Glutamatergic neuron (in vitro differentiated cells): ENCODE data around the gene UAP1. TPM values are rescaled to one million over a fixed set of nuclear protein-coding genes. Genes with fewer than 3 reads are reported as not detected.
"Not testable (repeated sequence)": the region's sequence is repeated elsewhere in the genome, so short reads cannot be mapped to it uniquely, and the experiment has no call there.

ENCODE experiments used
- DNase-seq: peaks from one replicate; pipeline ENCODE4 v3.0.0; 2022
- H3K27ac Mint-ChIP-seq: one replicate; pipeline ENCODE4 v1.8.0; 2020; ENCODE audit warnings: mild to moderate bottlenecking, mixed read lengths, inconsistent platforms; ENCODE audit not compliant: unreplicated experiment
- H3K27me3 Mint-ChIP-seq: one replicate; pipeline ENCODE4 v1.8.0; 2020; ENCODE audit warnings: mild to moderate bottlenecking, moderate library complexity, mixed read lengths, inconsistent platforms; ENCODE audit not compliant: unreplicated experiment
- H3K36me3 Mint-ChIP-seq: one replicate; pipeline ENCODE4 v1.8.0; 2020; ENCODE audit warnings: mild to moderate bottlenecking, mixed read lengths, inconsistent platforms; ENCODE audit not compliant: unreplicated experiment
- H3K4me1 Mint-ChIP-seq: one replicate; pipeline ENCODE4 v1.8.0; 2020; ENCODE audit warnings: mild to moderate bottlenecking, low read depth, mixed read lengths, inconsistent platforms; ENCODE audit not compliant: unreplicated experiment
- H3K4me3 Mint-ChIP-seq: one replicate; pipeline ENCODE4 v1.8.0; 2020; ENCODE audit warnings: mild to moderate bottlenecking, mixed read lengths, inconsistent platforms; ENCODE audit not compliant: unreplicated experiment
- H3K9me3 Mint-ChIP-seq: one replicate; pipeline ENCODE4 v1.8.0; 2020; ENCODE audit warnings: mild to moderate bottlenecking, moderate library complexity, mixed read lengths, inconsistent platforms; ENCODE audit not compliant: unreplicated experiment
- total RNA-seq: library from RNA; stranded (reverse); fragmentation: NEBNext Ultra II Directional; extraction: Animal tissue kit (Norgen Biotek cat#: 25700); gene quantifications from one replicate; pipeline ENCODE4 v1.2.1, GENCODE V29; 2021; ENCODE audit not compliant: unreplicated experiment
- TF ChIP-seq, protein P1 (sequence below): fragments of 200-600 bp; sonication (generic); IDR thresholded peaks from one replicate; pipeline ENCODE4 v1.5.0; 2021; ENCODE audit not compliant: partially characterized antibody, unreplicated experiment

UAP1 gene
- total RNA-seq, 1 donor from 2014 or later, result 34.1 TPM

DNA sequence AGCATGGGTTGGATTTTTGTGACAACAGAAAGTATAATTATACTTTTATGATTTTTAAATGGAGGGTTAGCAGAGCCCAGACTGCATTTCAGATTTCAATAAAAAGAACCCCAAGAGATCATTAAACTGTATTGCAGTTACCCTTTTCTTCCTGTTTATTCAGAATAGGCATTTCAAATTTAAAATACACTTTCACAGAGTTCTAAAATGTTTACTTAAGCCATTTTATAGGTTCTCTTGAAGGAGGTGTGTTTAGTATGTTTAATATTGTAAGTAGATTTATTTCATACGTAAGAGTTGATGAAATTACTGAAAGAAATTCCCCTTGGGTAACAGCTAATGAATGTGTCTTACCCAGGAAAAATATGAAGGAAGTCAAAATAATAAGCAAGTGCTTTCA, 17.4 kb downstream of the UAP1 start:
- Mint-ChIP-seq H3K9me3 (no peaks in the 10 kb centered on the region), H3K4me1 (peaks cover 7% of the 10 kb centered on the region), H3K4me3 (no peak overlapping the region), H3K27me3 (no peaks in the 10 kb centered on the region), H3K27ac (no peak overlapping the region), H3K36me3 (no peaks in the 10 kb centered on the region)
- TF ChIP-seq, protein P1, sequence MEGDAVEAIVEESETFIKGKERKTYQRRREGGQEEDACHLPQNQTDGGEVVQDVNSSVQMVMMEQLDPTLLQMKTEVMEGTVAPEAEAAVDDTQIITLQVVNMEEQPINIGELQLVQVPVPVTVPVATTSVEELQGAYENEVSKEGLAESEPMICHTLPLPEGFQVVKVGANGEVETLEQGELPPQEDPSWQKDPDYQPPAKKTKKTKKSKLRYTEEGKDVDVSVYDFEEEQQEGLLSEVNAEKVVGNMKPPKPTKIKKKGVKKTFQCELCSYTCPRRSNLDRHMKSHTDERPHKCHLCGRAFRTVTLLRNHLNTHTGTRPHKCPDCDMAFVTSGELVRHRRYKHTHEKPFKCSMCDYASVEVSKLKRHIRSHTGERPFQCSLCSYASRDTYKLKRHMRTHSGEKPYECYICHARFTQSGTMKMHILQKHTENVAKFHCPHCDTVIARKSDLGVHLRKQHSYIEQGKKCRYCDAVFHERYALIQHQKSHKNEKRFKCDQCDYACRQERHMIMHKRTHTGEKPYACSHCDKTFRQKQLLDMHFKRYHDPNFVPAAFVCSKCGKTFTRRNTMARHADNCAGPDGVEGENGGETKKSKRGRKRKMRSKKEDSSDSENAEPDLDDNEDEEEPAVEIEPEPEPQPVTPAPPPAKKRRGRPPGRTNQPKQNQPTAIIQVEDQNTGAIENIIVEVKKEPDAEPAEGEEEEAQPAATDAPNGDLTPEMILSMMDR, result no peak
- DNase-seq, result no peak

DNA sequence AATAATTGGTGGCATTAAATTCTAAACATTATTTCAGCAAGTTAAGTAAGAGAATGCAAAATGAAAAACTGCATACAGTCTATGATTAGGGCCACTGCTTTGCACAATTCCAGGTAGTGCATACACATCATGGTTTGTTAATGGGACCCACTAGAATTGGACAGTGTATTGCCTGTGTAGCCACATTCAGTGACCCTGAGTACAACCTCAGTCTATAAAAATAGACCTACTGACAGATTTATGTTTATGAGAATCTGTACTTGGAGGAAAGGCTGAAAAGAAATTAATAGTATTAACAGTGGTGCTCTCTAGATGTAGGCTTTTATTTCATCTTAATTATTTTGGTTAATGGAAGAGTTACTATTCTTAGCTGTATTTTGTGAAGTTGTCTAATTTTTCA, 18.8 kb downstream of the UAP1 start:
- TF ChIP-seq, protein P1, result no peak
- H3K27ac Mint-ChIP-seq, result no peak overlapping the region
- H3K4me3 Mint-ChIP-seq, result no peak overlapping the region
- no peak for DNase-seq
- no peaks in the 10 kb centered on the region for H3K9me3 Mint-ChIP-seq
- H3K27me3 Mint-ChIP-seq, result no peaks in the 10 kb centered on the region
- peaks cover 7% of the 10 kb centered on the region for H3K4me1 Mint-ChIP-seq
- H3K36me3 Mint-ChIP-seq, result no peaks in the 10 kb centered on the region

DNA sequence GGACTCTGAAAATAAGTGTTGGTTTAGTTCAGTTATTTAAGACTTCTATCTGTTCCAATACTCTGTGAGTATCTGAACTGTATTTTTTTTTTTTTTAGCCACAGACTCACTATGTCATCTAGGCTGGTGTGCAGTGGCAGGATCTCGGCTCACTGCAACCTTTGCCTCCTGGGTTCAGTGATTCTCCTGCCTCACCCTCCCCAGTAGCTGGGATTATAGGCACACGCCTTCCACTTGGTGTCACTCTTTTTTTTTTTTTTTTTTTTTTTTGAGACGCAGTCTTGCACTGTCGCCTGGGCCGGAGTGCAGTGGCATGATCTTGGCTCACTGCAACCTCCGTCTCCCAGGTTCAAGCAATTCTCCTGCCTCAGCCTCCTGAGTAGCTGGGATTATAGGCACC, 21.4 kb downstream of the UAP1 start:
- not testable (repeated sequence) for H3K9me3 Mint-ChIP-seq, H3K4me1 Mint-ChIP-seq, DNase-seq, H3K27ac Mint-ChIP-seq, H3K27me3 Mint-ChIP-seq, H3K36me3 Mint-ChIP-seq, H3K4me3 Mint-ChIP-seq

DNA sequence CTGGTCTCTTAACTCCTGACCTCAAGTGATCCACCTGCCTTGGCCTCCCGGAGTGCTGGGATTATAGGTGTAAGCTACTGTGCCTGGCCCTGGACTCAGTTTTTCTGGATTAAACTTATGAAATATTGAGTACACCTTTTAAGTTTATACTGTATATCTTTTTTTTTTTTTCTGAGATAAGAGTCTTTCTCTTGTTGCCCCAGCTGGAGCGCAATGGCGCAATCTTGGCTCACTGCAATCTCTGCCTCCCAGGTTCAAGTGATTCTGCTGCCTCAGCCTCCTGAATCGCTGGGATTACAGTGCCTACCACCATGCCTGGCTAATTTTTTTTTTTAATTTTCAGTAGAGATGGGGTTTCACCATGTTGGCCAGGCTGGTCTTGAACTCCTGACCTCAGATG, 23.6 kb downstream of the UAP1 start:
- not testable (repeated sequence) for H3K4me1 Mint-ChIP-seq, H3K36me3 Mint-ChIP-seq, H3K4me3 Mint-ChIP-seq, H3K27me3 Mint-ChIP-seq, DNase-seq, H3K27ac Mint-ChIP-seq, H3K9me3 Mint-ChIP-seq

DNA sequence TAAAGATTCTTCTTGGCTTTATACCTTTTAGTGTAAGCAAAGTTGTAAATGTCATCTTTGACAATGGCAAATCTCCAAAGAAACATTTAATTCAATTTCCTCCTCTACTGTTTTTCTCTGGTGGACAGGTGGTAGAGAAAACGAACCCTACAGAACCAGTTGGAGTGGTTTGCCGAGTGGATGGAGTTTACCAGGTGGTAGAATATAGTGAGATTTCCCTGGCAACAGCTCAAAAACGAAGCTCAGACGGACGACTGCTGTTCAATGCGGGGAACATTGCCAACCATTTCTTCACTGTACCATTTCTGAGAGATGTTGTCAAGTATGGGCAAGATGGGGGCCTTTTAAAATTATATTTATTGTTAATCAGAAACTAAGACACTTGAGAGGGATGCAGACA, 25.8 kb downstream of the UAP1 start:
- DNase-seq, result no peak
- Mint-ChIP-seq H3K9me3 (no peaks in the 10 kb centered on the region), H3K36me3 (no peaks in the 10 kb centered on the region), H3K4me1 (no peaks in the 10 kb centered on the region), H3K27ac (no peak overlapping the region), H3K27me3 (no peaks in the 10 kb centered on the region), H3K4me3 (no peak overlapping the region)
- TF ChIP-seq, protein P1, result no peak

DNA sequence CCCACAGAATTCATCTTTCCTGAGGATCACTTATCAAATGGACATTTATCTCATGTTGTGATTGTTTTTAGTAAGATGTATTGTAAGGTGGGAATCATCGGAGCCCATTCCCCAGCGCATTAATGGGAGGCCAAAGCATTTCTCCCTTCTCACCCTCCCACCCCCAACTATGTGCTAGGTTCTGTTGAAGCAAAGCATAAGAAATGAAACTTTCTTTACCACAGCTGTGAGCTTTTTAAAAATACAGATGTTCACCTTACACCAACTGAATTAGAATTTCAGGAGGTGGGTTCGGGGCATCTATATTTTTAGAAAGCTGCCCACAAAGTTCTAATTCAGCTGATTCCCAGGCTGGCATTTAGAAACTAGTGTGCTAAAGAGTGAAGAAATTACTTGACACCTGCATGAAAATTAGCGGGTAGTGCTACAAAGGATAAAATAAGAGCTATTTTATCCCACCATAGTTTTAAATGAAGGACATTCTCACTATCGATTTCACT, 26.3 kb downstream of the UAP1 start:
- H3K27me3 Mint-ChIP-seq, result no peaks in the 10 kb centered on the region
- no peak for DNase-seq
- H3K27ac Mint-ChIP-seq, result no peak overlapping the region
- no peaks in the 10 kb centered on the region for H3K9me3 Mint-ChIP-seq
- no peaks in the 10 kb centered on the region for H3K4me1 Mint-ChIP-seq
- TF ChIP-seq, protein P1, result no peak
- H3K4me3 Mint-ChIP-seq, result no peak overlapping the region
- no peaks in the 10 kb centered on the region for H3K36me3 Mint-ChIP-seq
